ENCODE results near the gene RPN1. TPM values are rescaled to one million over a fixed set of nuclear protein-coding genes. Genes with fewer than 3 reads are reported as not detected.

RPN1 gene
- total RNA-seq, 4 donors from 2014 or later = 197 to 219 (median 212) TPM

GRCh38 chr3:128620268-128620691, 30.3 kb downstream of the RPN1 start:
- ATAC-seq = no peak
- Histone ChIP-seq H3K27ac (peak overlapping the region in 3 of 4 donors; percentile 1 to 91 (median 7)), H3K27me3 (no peaks in the 10 kb centered on the region), H3K4me1 (peaks cover 38 to 39% of the 10 kb centered on the region in 2 donors), H3K36me3 (peaks cover 7 to 60% of the 10 kb centered on the region in 2 donors), H3K4me3 (no peak overlapping the region), H3K9me3 (no peaks in the 10 kb centered on the region)
- TF ChIP-seq CTCF (IDR thresholded peaks at IDR 0.05 in 4 of 5, conservative IDR thresholded peaks at IDR 0.05 in 1 of 5) (no peak), POLR2A (IDR thresholded peaks at IDR 0.05) (no peak)
- in situ Hi-C loops (cut with MboI; ENCODE audit: low sequenced_read_pairs in 4 of 4) = loop anchor here in 2 of 4 donors (25.0 kb wide), 1 partner anchor 533 kb away; no protein-coding TSS in a partner anchor
- no peak for DNase-seq
- intact Hi-C loops (cut with DNase I; ENCODE audit: low total_unique reads) = no loop called here

DNA sequence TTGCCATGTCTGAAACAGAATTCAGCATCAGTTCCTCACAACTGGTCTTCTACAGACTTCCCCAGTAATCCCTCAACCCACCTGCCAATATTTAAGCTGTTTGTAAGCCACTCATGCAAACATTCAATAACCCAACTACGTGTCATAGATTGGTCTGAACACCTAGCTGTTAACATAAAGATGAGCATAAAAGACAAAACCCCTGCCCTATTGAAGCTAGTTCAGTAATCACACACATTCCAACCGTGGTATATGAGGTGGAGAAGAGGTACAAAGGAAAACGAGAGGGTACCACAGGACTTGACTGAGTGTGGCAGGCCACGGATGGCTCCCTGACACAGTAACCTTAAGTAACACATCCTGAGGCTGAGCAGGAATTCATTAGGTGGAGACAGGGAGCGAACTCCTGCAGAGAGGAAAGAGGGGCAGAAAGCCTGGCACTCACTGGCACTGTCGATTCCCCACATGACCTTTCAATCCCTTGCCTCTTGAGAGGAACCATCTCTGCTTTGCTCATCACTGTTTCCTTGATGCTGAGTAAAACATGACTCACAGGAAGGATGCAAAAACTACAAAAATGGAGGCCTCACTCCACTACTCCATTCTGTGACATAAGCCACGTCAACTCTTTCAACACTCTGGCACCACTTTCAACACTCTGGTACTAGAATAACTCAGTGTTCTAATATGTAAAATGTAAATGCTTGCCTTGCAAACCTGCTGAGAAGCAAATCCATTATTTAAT, 31.3 kb downstream of the RPN1 start:
- no peak for DNase-seq
- intact Hi-C loops (cut with DNase I; ENCODE audit: low total_unique reads) (loop anchor here (5.0 kb wide), 1 partner anchor 108 kb away; the partner anchor contains the start of gene RAB7A), in situ Hi-C loops (cut with MboI; ENCODE audit: low sequenced_read_pairs in 4 of 4) (loop anchor here in 2 of 4 donors (10.0 to 25.0 kb wide), 2 partner anchors 175 to 532 kb away; no protein-coding TSS in a partner anchor)
- Histone ChIP-seq H3K27me3 (no peaks in the 10 kb centered on the region), H3K36me3 (peaks cover 7 to 50% of the 10 kb centered on the region in 2 donors), H3K9me3 (no peaks in the 10 kb centered on the region), H3K4me1 (peaks cover 33% of the 10 kb centered on the region in 2 donors), H3K27ac (peak overlapping the region; percentile 85 to 95 (median 90)), H3K4me3 (peak overlapping the region in 1 of 4 donors; percentile 77)
- no peak for TF ChIP-seq CTCF (IDR thresholded peaks at IDR 0.05 in 4 of 5, conservative IDR thresholded peaks at IDR 0.05 in 1 of 5)
- TF ChIP-seq POLR2A (IDR thresholded peaks at IDR 0.05) = no peak
- no peak for ATAC-seq

GRCh38 chr3:128618398-128618726, 32.3 kb downstream of the RPN1 start:
- intact Hi-C loops (cut with DNase I; ENCODE audit: low total_unique reads) (loop anchor here (1.0 to 5.0 kb wide), 2 partner anchors 109 to 227 kb away; partner anchors contain the start of gene RAB7A), in situ Hi-C loops (cut with MboI; ENCODE audit: low sequenced_read_pairs in 4 of 4) (loop anchor here in 2 of 4 donors (10.0 to 25.0 kb wide), 2 partner anchors 176 to 531 kb away; no protein-coding TSS in a partner anchor)
- H3K4me3 ChIP-seq = peak overlapping the region; percentile 73 to 96 (median 84)
- H3K4me1 ChIP-seq = peaks cover 25% of the 10 kb centered on the region in 2 donors
- H3K27me3 ChIP-seq = no peaks in the 10 kb centered on the region
- ATAC-seq (no peak), DNase-seq (no peak)
- peaks cover 7 to 44% of the 10 kb centered on the region in 2 donors for H3K36me3 ChIP-seq
- H3K27ac ChIP-seq = peak overlapping the region; percentile 85 to 95 (median 90)
- no peak for TF ChIP-seq POLR2A (IDR thresholded peaks at IDR 0.05)
- no peak for TF ChIP-seq CTCF (IDR thresholded peaks at IDR 0.05 in 4 of 5, conservative IDR thresholded peaks at IDR 0.05 in 1 of 5)
- no peaks in the 10 kb centered on the region for H3K9me3 ChIP-seq

- TF ChIP-seq POLR2A (IDR thresholded peaks at IDR 0.05) = peak in 1 of 2 donors; percentile 39
- TF ChIP-seq CTCF (IDR thresholded peaks at IDR 0.05 in 4 of 5, conservative IDR thresholded peaks at IDR 0.05 in 1 of 5) = peak; percentile 94 to 99 (median 95)
- Histone ChIP-seq H3K27ac (peak overlapping the region; percentile 85 to 95 (median 90)), H3K36me3 (peaks cover 7 to 39% of the 10 kb centered on the region in 2 donors), H3K9me3 (no peaks in the 10 kb centered on the region), H3K27me3 (no peaks in the 10 kb centered on the region), H3K4me3 (peak overlapping the region; percentile 73 to 96 (median 84)), H3K4me1 (peaks cover 19 to 20% of the 10 kb centered on the region in 2 donors)
- ATAC-seq (peak; percentile 90 to 96), DNase-seq (peak; percentile 95 to 97)
- intact Hi-C loops (cut with DNase I; ENCODE audit: low total_unique reads) (loop anchor here (1.0 to 5.0 kb wide), 5 partner anchors 33 to 228 kb away; partner anchors contain the start of genes RAB7A and RPN1), in situ Hi-C loops (cut with MboI; ENCODE audit: low sequenced_read_pairs in 4 of 4) (loop anchor here in 2 of 4 donors (10.0 to 25.0 kb wide), 2 partner anchors 177 to 530 kb away; no protein-coding TSS in a partner anchor)
These were observed 32.8 kb downstream of the RPN1 start for GRCh38 chr3:128617557-128618397.

Data from gastrocnemius medialis (tissue), 4 donors.